ENCODE results near the gene ANKS3. TPM values are rescaled to one million over a fixed set of nuclear protein-coding genes. Genes with fewer than 3 reads are reported as not detected.

ANKS3 gene
- 18.0 TPM for total RNA-seq
- polyA plus RNA-seq (ENCODE audit: insufficient read depth in 1 of 8, insufficient read length in 8 of 8, low replicate concordance in 1 of 8) = 10 to 100 TPM; 12.0 to 19.6 (median 16.0) TPM
- long read RNA-seq, donor 1 = 0 reads
- long read RNA-seq, donor 2 = 0 reads
- long read RNA-seq, donor 3 = 0 reads
- long read RNA-seq, donor 4, partial matches to known transcripts = 0 of 2 reads
- long read RNA-seq, donor 4, other reads (novel, unspliced or antisense) = 0 of 2 reads
- long read RNA-seq, donor 5, partial matches to known transcripts = 5 of 6 reads
- long read RNA-seq, donor 5, other reads (novel, unspliced or antisense) = 0 of 6 reads
- long read RNA-seq, donor 6, partial matches to known transcripts = 0 of 1 reads
- long read RNA-seq, donor 6, other reads (novel, unspliced or antisense) = 0 of 1 reads
- long read RNA-seq, donor 7 = 0 reads
- long read RNA-seq, donor 8 = 0 reads
- long read RNA-seq, donor 9 = 0 reads
- long read RNA-seq, donor 10, partial matches to known transcripts = 0 of 2 reads
- long read RNA-seq, donor 10, other reads (novel, unspliced or antisense) = 0 of 2 reads
- long read RNA-seq, donor 11 = 0 reads

GRCh38 chr16:4734063-4734729 lies at the start of gene ANKS3, which contains the start of gene DNAAF8:
TSS of gene ANKS3 (minus strand) at chr16:4734271. CDS start at chr16:4730149, 4,122 bp downstream.
TSS of gene DNAAF8 (plus strand) at chr16:4734537. CDS start at chr16:4736515, 1,978 bp downstream.
- under 1% methylated on average over 70 of the region's 70 CpGs for WGBS (ENCODE audit: insufficient coverage)
- peak within 1 kb of the TSS; percentile 96 for H3K27ac ChIP-seq (ENCODE audit: low read length)
- H3K27me3 ChIP-seq (ENCODE audit: control insufficient read depth, insufficient read depth, low read length) = no peaks in the 10 kb centered on the region
- peaks cover 18% of the 10 kb centered on the region for H3K36me3 ChIP-seq (ENCODE audit: control insufficient read depth, insufficient read depth, low read length)
- peaks cover 12% of the 10 kb centered on the region for H3K4me1 ChIP-seq (ENCODE audit: control insufficient read depth, insufficient read depth, low read length)
- DNase-seq = peak; percentile 99
- peak within 1 kb of the TSS; percentile 99 for H3K4me3 ChIP-seq (ENCODE audit: low read length)
- H3K9me3 ChIP-seq (replicated peaks; ENCODE audit: control insufficient read depth, low read depth, low read length) = no peaks in the 10 kb centered on the region

GRCh38 chr16:4783251-4783950 lies 49.3 kb upstream of the ANKS3 start:
- H3K27ac ChIP-seq (ENCODE audit: low read length) = no peak overlapping the region
- no peaks in the 10 kb centered on the region for H3K4me1 ChIP-seq (ENCODE audit: control insufficient read depth, insufficient read depth, low read length)
- 85% methylated on average over 19 of the region's 25 CpGs for WGBS (ENCODE audit: insufficient coverage)
- no peaks in the 10 kb centered on the region for H3K36me3 ChIP-seq (ENCODE audit: control insufficient read depth, insufficient read depth, low read length)
- no peak for DNase-seq
- H3K4me3 ChIP-seq (ENCODE audit: low read length) = no peak overlapping the region
- no peaks in the 10 kb centered on the region for H3K27me3 ChIP-seq (ENCODE audit: control insufficient read depth, insufficient read depth, low read length)
- no peaks in the 10 kb centered on the region for H3K9me3 ChIP-seq (replicated peaks; ENCODE audit: control insufficient read depth, low read depth, low read length)

- Histone ChIP-seq H3K9me3 (replicated peaks; ENCODE audit: control insufficient read depth, low read depth, low read length) (no peaks in the 10 kb centered on the region), H3K4me1 (ENCODE audit: control insufficient read depth, insufficient read depth, low read length) (no peaks in the 10 kb centered on the region), H3K4me3 (ENCODE audit: low read length) (no peak overlapping the region), H3K27ac (ENCODE audit: low read length) (no peak overlapping the region), H3K36me3 (ENCODE audit: control insufficient read depth, insufficient read depth, low read length) (no peaks in the 10 kb centered on the region), H3K27me3 (ENCODE audit: control insufficient read depth, insufficient read depth, low read length) (no peaks in the 10 kb centered on the region)
- WGBS (ENCODE audit: insufficient coverage) = 86% methylated on average over 2 of the region's 4 CpGs
- no peak for DNase-seq
These were observed 46.2 kb upstream of the ANKS3 start for GRCh38 chr16:4780235-4780634.

- Histone ChIP-seq H3K4me3 (ENCODE audit: low read length) (no peak overlapping the region), H3K4me1 (ENCODE audit: control insufficient read depth, insufficient read depth, low read length) (no peaks in the 10 kb centered on the region), H3K27ac (ENCODE audit: low read length) (no peak overlapping the region), H3K9me3 (replicated peaks; ENCODE audit: control insufficient read depth, low read depth, low read length) (no peaks in the 10 kb centered on the region), H3K27me3 (ENCODE audit: control insufficient read depth, insufficient read depth, low read length) (no peaks in the 10 kb centered on the region), H3K36me3 (ENCODE audit: control insufficient read depth, insufficient read depth, low read length) (no peaks in the 10 kb centered on the region)
- DNase-seq = no peak
- 79% methylated on average over 3 of the region's 5 CpGs for WGBS (ENCODE audit: insufficient coverage)
These were observed 44.0 kb upstream of the ANKS3 start for GRCh38 chr16:4778050-4778392.

- Histone ChIP-seq H3K4me1 (ENCODE audit: control insufficient read depth, insufficient read depth, low read length) (no peaks in the 10 kb centered on the region), H3K27ac (ENCODE audit: low read length) (no peak overlapping the region), H3K36me3 (ENCODE audit: control insufficient read depth, insufficient read depth, low read length) (no peaks in the 10 kb centered on the region), H3K9me3 (replicated peaks; ENCODE audit: control insufficient read depth, low read depth, low read length) (no peaks in the 10 kb centered on the region), H3K27me3 (ENCODE audit: control insufficient read depth, insufficient read depth, low read length) (no peaks in the 10 kb centered on the region), H3K4me3 (ENCODE audit: low read length) (no peak overlapping the region)
- WGBS (ENCODE audit: insufficient coverage) = 87% methylated on average over 12 of the region's 17 CpGs
- no peak for DNase-seq
These were observed 43.4 kb upstream of the ANKS3 start for GRCh38 chr16:4777339-4778049.

GRCh38 chr16:4776141-4776705 lies 42.2 kb upstream of the ANKS3 start:
- H3K27me3 ChIP-seq (ENCODE audit: control insufficient read depth, insufficient read depth, low read length) = no peaks in the 10 kb centered on the region
- H3K4me3 ChIP-seq (ENCODE audit: low read length) = no peak overlapping the region
- H3K9me3 ChIP-seq (replicated peaks; ENCODE audit: control insufficient read depth, low read depth, low read length) = no peaks in the 10 kb centered on the region
- DNase-seq = no peak
- WGBS (ENCODE audit: insufficient coverage) = 90% methylated on average over 2 of the region's 2 CpGs
- H3K27ac ChIP-seq (ENCODE audit: low read length) = no peak overlapping the region
- no peaks in the 10 kb centered on the region for H3K36me3 ChIP-seq (ENCODE audit: control insufficient read depth, insufficient read depth, low read length)
- H3K4me1 ChIP-seq (ENCODE audit: control insufficient read depth, insufficient read depth, low read length) = no peaks in the 10 kb centered on the region

- Histone ChIP-seq H3K9me3 (replicated peaks; ENCODE audit: control insufficient read depth, low read depth, low read length) (no peaks in the 10 kb centered on the region), H3K4me1 (ENCODE audit: control insufficient read depth, insufficient read depth, low read length) (no peaks in the 10 kb centered on the region), H3K36me3 (ENCODE audit: control insufficient read depth, insufficient read depth, low read length) (no peaks in the 10 kb centered on the region), H3K27me3 (ENCODE audit: control insufficient read depth, insufficient read depth, low read length) (no peaks in the 10 kb centered on the region), H3K27ac (ENCODE audit: low read length) (no peak overlapping the region), H3K4me3 (ENCODE audit: low read length) (no peak overlapping the region)
- 81% methylated on average over 6 of the region's 13 CpGs for WGBS (ENCODE audit: insufficient coverage)
- no peak for DNase-seq
These were observed 40.9 kb upstream of the ANKS3 start for GRCh38 chr16:4775005-4775404.

GRCh38 chr16:4772351-4772750 lies 38.3 kb upstream of the ANKS3 start:
- 88% methylated on average over 3 of the region's 5 CpGs for WGBS (ENCODE audit: insufficient coverage)
- Histone ChIP-seq H3K27me3 (ENCODE audit: control insufficient read depth, insufficient read depth, low read length) (no peaks in the 10 kb centered on the region), H3K4me3 (ENCODE audit: low read length) (no peak overlapping the region), H3K4me1 (ENCODE audit: control insufficient read depth, insufficient read depth, low read length) (peaks cover 16% of the 10 kb centered on the region), H3K36me3 (ENCODE audit: control insufficient read depth, insufficient read depth, low read length) (no peaks in the 10 kb centered on the region), H3K27ac (ENCODE audit: low read length) (no peak overlapping the region), H3K9me3 (replicated peaks; ENCODE audit: control insufficient read depth, low read depth, low read length) (no peaks in the 10 kb centered on the region)
- no peak for DNase-seq

- no peak overlapping the region for H3K27ac ChIP-seq (ENCODE audit: low read length)
- H3K4me3 ChIP-seq (ENCODE audit: low read length) = no peak overlapping the region
- H3K9me3 ChIP-seq (replicated peaks; ENCODE audit: control insufficient read depth, low read depth, low read length) = no peaks in the 10 kb centered on the region
- H3K27me3 ChIP-seq (ENCODE audit: control insufficient read depth, insufficient read depth, low read length) = no peaks in the 10 kb centered on the region
- no peaks in the 10 kb centered on the region for H3K36me3 ChIP-seq (ENCODE audit: control insufficient read depth, insufficient read depth, low read length)
- peaks cover 17% of the 10 kb centered on the region for H3K4me1 ChIP-seq (ENCODE audit: control insufficient read depth, insufficient read depth, low read length)
- DNase-seq = no peak
- WGBS (ENCODE audit: insufficient coverage) = no CpG with 5 or more reads among the region's 3 CpGs
These were observed 37.6 kb upstream of the ANKS3 start for GRCh38 chr16:4771646-4772045.
